ENCODE measurements around the gene CD59. TPM values are rescaled to one million over a fixed set of nuclear protein-coding genes. Genes with fewer than 3 reads are reported as not detected.

Gene CD59
- polyA plus RNA-seq, 1 donor from 2014 or later = 248 TPM

- Histone ChIP-seq H3K4me3 (ENCODE audit: low read length) (no peak overlapping the region), H3K27me3 (ENCODE audit: insufficient read depth, low read depth, low read length) (no peaks in the 10 kb centered on the region), H4K20me1 (ENCODE audit: insufficient read depth) (no peaks in the 10 kb centered on the region), H3K9me2 (ENCODE audit: insufficient read depth, low read length) (no peaks in the 10 kb centered on the region), H3K9ac (ENCODE audit: low read length) (no peak overlapping the region), H3K4me2 (ENCODE audit: low read length) (no peak overlapping the region), H3K27ac (ENCODE audit: low read length) (no peak overlapping the region), H3K79me2 (replicated peaks; ENCODE audit: insufficient read depth, low read length) (no peaks in the 10 kb centered on the region), H3F3A (ENCODE audit: insufficient read depth, low read length, poor library complexity, severe bottlenecking) (no peaks in the 10 kb centered on the region), H3K36me3 (ENCODE audit: insufficient read depth, low read length) (peaks cover 10% of the 10 kb centered on the region), H2AFZ (ENCODE audit: low read depth, low read length) (no peak overlapping the region), H3K9me3 (ENCODE audit: low read length) (no peaks in the 10 kb centered on the region)
- no peak for TF ChIP-seq REST (IDR thresholded peaks at IDR 0.05; ENCODE audit: borderline replicate concordance)
- TF ChIP-seq MXI1 (conservative IDR thresholded peaks at IDR 0.05; ENCODE audit: poor library complexity, severe bottlenecking) = no peak
- TF ChIP-seq TAF1 (IDR thresholded peaks at IDR 0.05; ENCODE audit: low read depth) = no peak
- TF ChIP-seq POLR2AphosphoS5 (IDR thresholded peaks at IDR 0.05) = no peak
- no peak for TF ChIP-seq RAD21 (conservative IDR thresholded peaks at IDR 0.05)
- TF ChIP-seq, protein P1, sequence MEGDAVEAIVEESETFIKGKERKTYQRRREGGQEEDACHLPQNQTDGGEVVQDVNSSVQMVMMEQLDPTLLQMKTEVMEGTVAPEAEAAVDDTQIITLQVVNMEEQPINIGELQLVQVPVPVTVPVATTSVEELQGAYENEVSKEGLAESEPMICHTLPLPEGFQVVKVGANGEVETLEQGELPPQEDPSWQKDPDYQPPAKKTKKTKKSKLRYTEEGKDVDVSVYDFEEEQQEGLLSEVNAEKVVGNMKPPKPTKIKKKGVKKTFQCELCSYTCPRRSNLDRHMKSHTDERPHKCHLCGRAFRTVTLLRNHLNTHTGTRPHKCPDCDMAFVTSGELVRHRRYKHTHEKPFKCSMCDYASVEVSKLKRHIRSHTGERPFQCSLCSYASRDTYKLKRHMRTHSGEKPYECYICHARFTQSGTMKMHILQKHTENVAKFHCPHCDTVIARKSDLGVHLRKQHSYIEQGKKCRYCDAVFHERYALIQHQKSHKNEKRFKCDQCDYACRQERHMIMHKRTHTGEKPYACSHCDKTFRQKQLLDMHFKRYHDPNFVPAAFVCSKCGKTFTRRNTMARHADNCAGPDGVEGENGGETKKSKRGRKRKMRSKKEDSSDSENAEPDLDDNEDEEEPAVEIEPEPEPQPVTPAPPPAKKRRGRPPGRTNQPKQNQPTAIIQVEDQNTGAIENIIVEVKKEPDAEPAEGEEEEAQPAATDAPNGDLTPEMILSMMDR (IDR thresholded peaks at IDR 0.05; ENCODE audit: poor library complexity, severe bottlenecking) = no peak
- no peak for TF ChIP-seq EZH2 (IDR thresholded peaks at IDR 0.05; ENCODE audit: borderline replicate concordance, insufficient read depth, low read length, poor library complexity, severe bottlenecking)
- no peak for TF ChIP-seq SMC3 (conservative IDR thresholded peaks at IDR 0.05; ENCODE audit: poor library complexity)
- no peak for TF ChIP-seq EP300 (conservative IDR thresholded peaks at IDR 0.05; ENCODE audit: poor library complexity, severe bottlenecking)
Measured at GRCh38 chr11:33712436-33712835, 23.8 kb downstream of the CD59 start.

GRCh38 chr11:33709466-33709865, 26.8 kb downstream of the CD59 start:
- Histone ChIP-seq H4K20me1 (ENCODE audit: insufficient read depth) (no peaks in the 10 kb centered on the region), H3K79me2 (replicated peaks; ENCODE audit: insufficient read depth, low read length) (no peaks in the 10 kb centered on the region), H3K36me3 (ENCODE audit: insufficient read depth, low read length) (peaks cover 15% of the 10 kb centered on the region), H3K4me2 (ENCODE audit: low read length) (no peak overlapping the region), H2AFZ (ENCODE audit: low read depth, low read length) (no peak overlapping the region), H3K27me3 (ENCODE audit: insufficient read depth, low read depth, low read length) (no peaks in the 10 kb centered on the region), H3K27ac (ENCODE audit: low read length) (no peak overlapping the region), H3K9me2 (ENCODE audit: insufficient read depth, low read length) (no peaks in the 10 kb centered on the region), H3K9me3 (ENCODE audit: low read length) (no peaks in the 10 kb centered on the region), H3F3A (ENCODE audit: insufficient read depth, low read length, poor library complexity, severe bottlenecking) (no peaks in the 10 kb centered on the region), H3K4me3 (ENCODE audit: low read length) (no peak overlapping the region), H3K9ac (ENCODE audit: low read length) (no peak overlapping the region)
- TF ChIP-seq EP300 (conservative IDR thresholded peaks at IDR 0.05; ENCODE audit: poor library complexity, severe bottlenecking) = no peak
- TF ChIP-seq, protein P1 (IDR thresholded peaks at IDR 0.05; ENCODE audit: poor library complexity, severe bottlenecking) = no peak
- no peak for TF ChIP-seq RAD21 (conservative IDR thresholded peaks at IDR 0.05)
- TF ChIP-seq REST (IDR thresholded peaks at IDR 0.05; ENCODE audit: borderline replicate concordance) = no peak
- TF ChIP-seq SMC3 (conservative IDR thresholded peaks at IDR 0.05; ENCODE audit: poor library complexity) = no peak
- TF ChIP-seq POLR2AphosphoS5 (IDR thresholded peaks at IDR 0.05) = no peak
- no peak for TF ChIP-seq TAF1 (IDR thresholded peaks at IDR 0.05; ENCODE audit: low read depth)
- no peak for TF ChIP-seq EZH2 (IDR thresholded peaks at IDR 0.05; ENCODE audit: borderline replicate concordance, insufficient read depth, low read length, poor library complexity, severe bottlenecking)
- TF ChIP-seq MXI1 (conservative IDR thresholded peaks at IDR 0.05; ENCODE audit: poor library complexity, severe bottlenecking) = no peak
